HG03045 (cell line): ENCODE results near the gene CILP2.

Experiments used
- ATAC-seq: cut with Tn5 transposase; IDR thresholded peaks from one replicate; pipeline ENCODE4 v1.9.1; 2021; ENCODE audit warnings: mild to moderate bottlenecking, moderate library complexity; ENCODE audit not compliant: unreplicated experiment

CILP2 gene

GRCh38 chr19:19505669-19506326 lies 32.3 kb upstream of the CILP2 start:
- no peak for ATAC-seq

DNA sequence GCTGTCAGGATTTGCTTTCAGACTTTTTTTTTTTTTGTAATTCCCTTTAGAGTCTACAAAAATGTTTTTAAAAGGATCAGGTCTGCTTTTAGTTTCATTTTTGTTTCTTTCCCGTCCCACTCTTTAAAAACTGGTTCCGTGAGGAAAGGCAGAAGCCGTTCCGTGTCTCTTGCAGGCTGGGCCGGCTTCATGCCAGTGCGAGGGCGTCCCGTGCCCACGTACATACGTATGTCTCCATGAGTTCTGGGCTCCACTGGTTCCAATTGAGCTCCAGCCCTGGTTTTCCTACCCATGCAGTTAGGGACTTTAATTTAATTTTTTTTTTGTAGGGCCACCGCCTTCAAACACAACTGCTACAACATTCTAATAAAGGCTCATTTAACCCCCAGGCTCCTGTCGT lies 31.5 kb upstream of the CILP2 start:
- ATAC-seq = no peak

DNA sequence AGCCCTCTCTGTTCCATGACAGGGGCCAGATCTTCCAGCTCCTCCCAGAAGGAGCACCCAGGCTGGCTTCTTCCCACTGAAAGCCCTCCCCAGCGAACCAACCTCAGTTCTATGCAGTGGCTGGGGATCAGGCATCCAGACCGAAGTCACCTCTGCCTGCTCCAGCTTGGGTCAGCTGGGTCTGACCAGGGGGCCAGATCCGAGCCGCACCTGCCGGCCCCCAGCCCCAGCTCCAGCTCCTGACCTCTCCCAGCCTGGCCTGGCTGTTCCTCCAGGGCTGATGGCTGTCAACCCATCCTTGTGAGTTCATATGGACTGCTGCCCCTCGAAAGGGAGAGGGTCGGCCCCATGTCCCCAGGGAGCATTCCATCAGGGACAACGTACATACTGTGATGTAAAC lies 30.7 kb upstream of the CILP2 start:
- no peak for ATAC-seq

DNA sequence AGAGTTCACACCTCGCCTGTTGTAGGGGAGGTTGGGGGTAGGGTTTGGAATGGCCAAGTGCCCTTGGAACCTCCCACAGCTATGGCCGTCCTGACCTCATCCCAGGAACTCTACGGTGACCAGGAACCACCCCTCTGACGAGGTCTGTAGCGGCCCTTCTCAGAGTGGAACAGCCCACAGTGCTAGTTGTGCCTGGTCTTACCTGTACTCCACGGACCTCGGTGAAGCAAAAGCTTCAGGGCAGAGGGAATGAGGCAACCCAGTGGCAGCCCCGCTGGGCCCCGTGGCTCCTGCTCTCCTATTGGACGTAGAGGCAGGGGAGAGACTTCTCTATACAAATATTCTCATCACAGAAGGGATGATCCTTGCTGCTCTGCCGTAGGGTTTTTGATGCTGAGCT lies 29.8 kb upstream of the CILP2 start:
- no peak for ATAC-seq

- no peak for ATAC-seq
These were observed 27.6 kb upstream of the CILP2 start for GRCh38 chr19:19510432-19510831.

DNA sequence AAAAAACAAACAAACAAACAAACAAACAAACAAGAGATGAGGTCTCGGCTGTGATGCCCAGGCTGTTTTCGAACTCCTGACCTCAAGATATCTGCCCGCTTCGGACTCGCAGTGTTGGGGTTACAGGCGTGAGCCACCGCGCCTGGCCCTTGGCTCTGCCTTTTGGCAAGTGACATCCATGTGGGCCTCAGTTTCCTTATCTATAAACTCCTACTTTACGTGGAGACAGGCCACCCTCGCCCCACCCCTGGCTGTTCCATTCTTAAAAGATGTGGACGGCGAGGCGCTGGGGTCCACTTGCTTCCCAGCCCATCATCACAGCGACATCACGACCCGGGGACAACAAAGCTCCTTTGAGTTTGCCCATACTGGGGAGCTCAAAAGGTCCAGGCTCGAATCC lies 24.4 kb upstream of the CILP2 start:
- no peak for ATAC-seq

DNA sequence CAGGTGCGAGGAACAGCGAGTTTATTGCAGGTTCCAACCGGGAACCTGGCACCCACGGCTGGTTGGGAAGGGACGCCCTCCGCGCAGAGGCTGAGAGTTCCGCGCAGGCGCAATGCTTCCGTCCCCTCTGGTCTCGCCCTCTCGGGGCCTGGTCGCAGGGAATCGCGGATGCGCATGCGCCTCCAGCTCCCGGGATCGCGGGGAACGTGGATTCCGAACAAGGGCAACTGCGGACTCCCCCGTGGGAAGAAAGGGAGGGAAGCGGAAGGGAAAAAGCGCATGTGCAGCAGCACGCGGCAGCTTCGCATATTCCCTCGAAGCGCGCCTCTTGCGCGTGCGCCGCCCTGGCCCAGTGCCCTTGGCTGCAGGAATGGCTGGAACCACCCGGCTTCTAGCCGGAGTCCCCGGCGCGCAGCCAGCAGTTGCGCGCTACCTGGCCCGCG lies 23.8 kb upstream of the CILP2 start:
- ATAC-seq = no peak

GRCh38 chr19:19514881-19515641 lies 23.0 kb upstream of the CILP2 start, which contains the start of gene TSSK6:
Gene TSSK6 (minus strand): TSS chr19:19515548. CDS start chr19:19515427, 121 bp downstream.
- ATAC-seq = no peak

GRCh38 chr19:19515642-19516519 lies 22.2 kb upstream of the CILP2 start, which contains the start of gene NDUFA13:
Gene NDUFA13 (plus strand): TSS chr19:19516225. CDS start chr19:19516239, 14 bp downstream.
- ATAC-seq = peak; percentile 74

GRCh38 chr19:19517235-19517619 lies 20.8 kb upstream of the CILP2 start:
- ATAC-seq = no peak

DNA sequence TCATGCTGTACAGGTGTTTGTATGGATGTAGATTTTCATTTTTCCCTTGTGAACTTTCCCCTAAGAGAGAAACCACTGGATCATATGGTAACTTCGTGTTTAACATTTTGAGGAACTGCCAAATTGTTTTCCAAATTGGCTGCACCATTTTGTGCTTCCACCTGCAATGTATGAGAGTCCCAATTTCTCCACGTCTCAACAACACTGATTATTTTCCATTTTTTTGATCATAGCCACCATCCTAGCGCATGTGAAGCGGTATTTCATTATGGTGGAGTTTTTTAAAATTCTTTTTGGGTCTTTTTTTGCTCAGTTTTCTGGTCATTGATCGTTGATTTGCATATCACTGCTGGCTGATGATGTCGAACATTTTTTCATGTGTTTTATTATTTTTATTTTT lies 17.1 kb upstream of the CILP2 start:
- no peak for ATAC-seq

DNA sequence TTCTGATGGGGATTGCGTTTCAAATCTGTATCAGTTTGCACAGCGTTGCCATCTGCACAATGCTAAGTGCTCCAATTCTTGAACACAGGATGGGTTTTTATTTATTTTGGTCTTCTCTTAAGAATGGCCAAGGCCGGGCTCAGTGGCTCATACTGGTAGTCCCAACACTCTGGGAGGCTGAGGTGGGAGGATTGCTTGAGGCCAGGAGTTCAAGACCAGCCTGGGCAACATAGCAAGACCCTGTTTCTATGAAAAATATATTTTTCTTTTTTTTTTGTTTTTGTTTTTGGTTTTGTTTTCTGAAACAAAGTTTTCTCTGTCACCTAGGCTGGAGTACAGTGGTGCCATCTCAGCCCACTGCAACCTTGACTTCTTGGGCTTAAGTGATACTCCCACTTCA lies 14.9 kb upstream of the CILP2 start:
- no peak for ATAC-seq

GRCh38 chr19:19524053-19524452 lies 14.0 kb upstream of the CILP2 start:
- ATAC-seq = no peak

DNA sequence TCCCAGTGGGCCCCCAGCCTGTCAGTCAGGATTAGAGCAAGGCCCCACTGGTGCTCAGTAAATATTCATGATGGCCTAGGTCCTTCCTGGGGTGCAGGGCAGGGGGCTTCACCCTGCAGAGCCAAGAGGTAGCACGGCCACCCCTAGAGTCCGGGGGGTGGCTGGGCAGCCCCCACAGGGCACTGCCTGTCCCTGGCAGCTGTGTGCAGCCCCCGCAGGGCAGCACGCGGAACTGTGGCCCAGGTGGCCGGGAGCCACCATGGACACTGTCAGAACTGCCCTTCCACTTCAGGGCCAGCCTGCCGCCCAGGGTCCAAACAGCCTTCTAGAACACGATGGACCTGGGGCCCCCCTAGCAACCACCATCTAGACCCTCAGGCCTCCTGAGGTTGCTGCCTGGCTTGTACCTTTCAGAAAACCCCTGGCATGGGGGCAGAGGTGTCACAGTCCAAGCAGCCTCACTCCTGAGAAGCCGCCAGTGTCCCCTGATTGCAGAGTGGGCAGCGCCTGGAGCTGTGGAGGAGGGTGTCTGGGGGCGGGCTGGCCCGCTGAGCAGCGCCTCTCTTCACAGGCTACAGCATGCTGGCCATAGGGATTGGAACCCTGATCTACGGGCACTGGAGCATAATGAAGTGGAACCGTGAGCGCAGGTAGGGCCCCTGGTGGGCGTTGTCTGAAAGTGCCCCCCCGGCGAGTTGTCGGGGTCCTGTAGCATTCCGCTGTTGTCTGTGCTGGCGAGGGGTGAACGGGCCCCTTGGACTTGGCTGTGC lies 12.3 kb upstream of the CILP2 start:
- ATAC-seq = no peak

DNA sequence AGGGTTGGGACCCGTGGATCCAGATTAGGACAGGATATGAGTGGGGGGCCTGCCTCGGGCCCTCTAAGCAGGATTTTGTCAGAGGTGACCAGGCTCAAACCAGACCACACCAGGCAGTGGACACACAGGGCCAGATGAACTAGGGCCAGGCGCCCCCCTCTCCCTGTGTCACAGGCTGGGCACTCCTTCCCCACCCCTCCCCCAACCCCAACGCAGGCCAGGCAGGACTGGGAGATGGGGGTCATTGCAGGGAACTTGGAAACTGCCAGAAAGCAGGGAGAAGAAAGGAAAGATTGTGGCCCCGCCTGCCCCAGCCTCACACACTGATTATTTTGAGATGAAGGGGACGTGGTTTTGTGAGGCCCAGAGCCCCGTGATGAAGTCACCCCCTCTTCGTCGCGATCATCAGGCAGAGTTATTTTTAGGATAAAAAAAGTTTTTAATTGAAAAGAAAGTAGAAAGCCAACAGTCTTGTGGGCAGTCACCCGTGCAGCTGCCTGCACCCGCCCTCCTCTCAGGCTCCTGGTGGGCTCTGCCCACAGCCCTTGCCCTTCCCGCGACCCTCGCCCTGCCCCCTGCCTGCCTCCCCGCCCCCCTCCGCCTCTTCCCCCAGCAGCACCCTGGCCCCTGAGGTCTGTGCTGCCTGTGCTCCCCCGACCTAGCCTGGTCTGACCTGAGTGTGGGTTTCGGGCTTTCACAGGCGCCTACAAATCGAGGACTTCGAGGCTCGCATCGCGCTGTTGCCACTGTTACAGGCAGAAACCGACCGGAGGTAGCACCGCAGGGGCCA lies 11.3 kb upstream of the CILP2 start:
- no peak for ATAC-seq

DNA sequence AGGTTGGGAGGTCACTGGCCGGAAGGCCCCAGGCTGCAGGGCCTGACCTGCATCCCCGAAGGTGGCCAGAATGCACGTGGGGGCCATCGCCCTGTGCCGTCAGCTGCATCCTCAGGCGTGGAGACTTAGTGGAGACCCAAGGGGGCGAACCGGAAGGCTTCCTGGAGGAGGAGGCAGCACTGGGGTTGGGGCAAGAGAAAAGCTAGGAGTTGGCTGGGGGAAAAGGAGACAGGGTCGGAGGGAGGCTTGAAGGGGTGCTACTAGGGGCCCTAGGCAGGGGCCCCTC lies 10.8 kb upstream of the CILP2 start:
- no peak for ATAC-seq

GRCh38 chr19:19527674-19528625 lies 10.1 kb upstream of the CILP2 start:
- no peak for ATAC-seq

GRCh38 chr19:19528721-19529490 lies 9.2 kb upstream of the CILP2 start, which contains the start of gene YJEFN3:
Gene YJEFN3 (plus strand): TSS chr19:19528911. CDS start chr19:19528933, 22 bp downstream.
- ATAC-seq = no peak
